ENCODE data around the gene ENO3. TPM values are rescaled to one million over a fixed set of nuclear protein-coding genes. Genes with fewer than 3 reads are reported as not detected.

Gene ENO3
- total RNA-seq, 4 donors from 2014 or later = 2.8 to 3.7 (median 3.6) TPM; not detected in 1

DNA sequence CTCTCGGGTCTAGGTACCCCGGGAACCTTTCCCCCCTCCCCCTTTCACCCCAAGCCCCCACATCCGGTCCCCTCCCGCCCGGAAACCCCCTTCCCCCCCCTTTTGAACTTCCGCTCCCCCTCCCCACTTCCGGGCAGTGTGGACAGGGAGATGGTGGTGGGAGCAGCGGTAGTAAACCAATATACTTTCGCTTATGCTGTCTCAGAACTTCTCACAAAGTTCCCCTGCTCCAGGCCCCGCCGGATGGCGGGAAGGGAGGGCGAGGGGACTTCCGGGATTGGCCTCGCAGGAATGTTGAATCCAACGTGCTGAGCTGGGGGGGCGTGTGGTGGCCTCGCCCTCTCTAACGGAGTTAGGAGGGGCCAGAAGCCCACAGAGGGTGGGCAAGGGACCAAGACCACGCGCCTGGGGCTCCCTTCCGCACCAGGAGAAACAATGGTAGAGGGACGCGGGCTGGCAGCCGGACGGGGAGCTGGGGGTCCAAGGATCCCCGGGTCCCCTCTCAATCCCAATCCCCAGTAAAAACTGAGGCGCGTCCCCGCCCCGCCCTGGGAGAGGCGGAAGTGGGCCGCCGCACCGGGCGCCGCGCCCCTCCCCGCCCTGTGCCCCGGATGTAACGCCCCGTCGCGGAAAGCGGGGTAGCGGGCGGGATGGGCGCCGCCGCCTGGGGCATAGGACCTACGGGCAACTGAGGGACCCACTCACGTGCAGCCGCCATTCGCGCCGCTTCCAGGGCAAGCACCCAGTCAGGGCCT lies 3.3 kb upstream of the ENO3 start:
- H3K4me3 ChIP-seq = peak overlapping the region; percentile 82 to 97
- H3K36me3 ChIP-seq = no peaks in the 10 kb centered on the region
- no peaks in the 10 kb centered on the region for H3K9me3 ChIP-seq
- intact Hi-C loops (cut with DNase I; ENCODE audit: low total_unique reads) = no loop called here
- no peaks in the 10 kb centered on the region for H3K27me3 ChIP-seq
- H3K4me1 ChIP-seq = peaks cover 12 to 17% of the 10 kb centered on the region in 2 donors
- TF ChIP-seq POLR2A (IDR thresholded peaks at IDR 0.05) = peak in 1 of 2 donors; percentile 5
- TF ChIP-seq, protein P1, sequence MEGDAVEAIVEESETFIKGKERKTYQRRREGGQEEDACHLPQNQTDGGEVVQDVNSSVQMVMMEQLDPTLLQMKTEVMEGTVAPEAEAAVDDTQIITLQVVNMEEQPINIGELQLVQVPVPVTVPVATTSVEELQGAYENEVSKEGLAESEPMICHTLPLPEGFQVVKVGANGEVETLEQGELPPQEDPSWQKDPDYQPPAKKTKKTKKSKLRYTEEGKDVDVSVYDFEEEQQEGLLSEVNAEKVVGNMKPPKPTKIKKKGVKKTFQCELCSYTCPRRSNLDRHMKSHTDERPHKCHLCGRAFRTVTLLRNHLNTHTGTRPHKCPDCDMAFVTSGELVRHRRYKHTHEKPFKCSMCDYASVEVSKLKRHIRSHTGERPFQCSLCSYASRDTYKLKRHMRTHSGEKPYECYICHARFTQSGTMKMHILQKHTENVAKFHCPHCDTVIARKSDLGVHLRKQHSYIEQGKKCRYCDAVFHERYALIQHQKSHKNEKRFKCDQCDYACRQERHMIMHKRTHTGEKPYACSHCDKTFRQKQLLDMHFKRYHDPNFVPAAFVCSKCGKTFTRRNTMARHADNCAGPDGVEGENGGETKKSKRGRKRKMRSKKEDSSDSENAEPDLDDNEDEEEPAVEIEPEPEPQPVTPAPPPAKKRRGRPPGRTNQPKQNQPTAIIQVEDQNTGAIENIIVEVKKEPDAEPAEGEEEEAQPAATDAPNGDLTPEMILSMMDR (IDR thresholded peaks at IDR 0.05) = no peak
- peak; percentile 57 to 71 for DNase-seq
- H3K27ac ChIP-seq = peak overlapping the region; percentile 93 to 98

DNA sequence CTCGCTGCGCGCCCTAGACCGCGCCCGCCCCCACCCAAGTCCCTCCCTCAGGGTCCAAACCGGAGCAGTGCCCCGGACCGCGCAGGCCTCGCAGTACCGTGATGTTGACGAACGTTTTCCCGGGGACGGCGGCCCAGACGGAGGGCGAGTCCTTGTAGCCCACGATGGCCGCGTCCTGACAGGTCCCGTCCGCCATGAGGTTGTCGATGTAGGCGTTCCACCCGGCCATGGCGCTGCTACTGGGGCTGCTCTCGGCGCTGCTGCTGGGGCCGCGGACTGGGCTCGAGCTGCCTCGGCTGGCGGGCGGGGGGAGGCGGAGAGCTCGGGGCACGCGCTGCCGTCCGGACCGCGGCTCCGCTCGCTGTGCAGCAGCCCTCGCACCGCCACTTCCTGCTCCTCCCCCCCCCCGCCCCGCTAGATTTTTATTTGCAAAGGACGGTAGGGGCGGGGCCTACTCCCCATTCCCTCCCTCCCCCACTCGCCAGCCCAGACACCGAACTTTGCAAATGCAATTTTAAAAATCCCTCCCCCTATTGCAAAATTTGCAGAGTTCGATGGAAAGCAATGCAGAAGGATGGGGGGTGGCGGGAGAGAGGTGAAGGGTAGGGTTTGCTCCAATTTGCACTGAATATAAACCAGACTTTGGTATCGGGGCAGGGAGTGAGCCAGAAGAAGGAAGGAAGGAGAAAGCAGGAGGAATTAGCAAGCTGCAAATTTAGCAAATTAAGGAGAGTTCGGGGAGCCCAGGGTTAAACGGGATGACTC lies 2.6 kb upstream of the ENO3 start, which contains the start of gene PFN1:
Gene PFN1, minus strand, starts transcription at position 365 of the 765 bp plus-strand sequence. Its CDS starts 136 bp downstream, at position 229.
- peaks cover 12 to 17% of the 10 kb centered on the region in 2 donors for H3K4me1 ChIP-seq
- intact Hi-C loops (cut with DNase I; ENCODE audit: low total_unique reads) = no loop called here

DNA sequence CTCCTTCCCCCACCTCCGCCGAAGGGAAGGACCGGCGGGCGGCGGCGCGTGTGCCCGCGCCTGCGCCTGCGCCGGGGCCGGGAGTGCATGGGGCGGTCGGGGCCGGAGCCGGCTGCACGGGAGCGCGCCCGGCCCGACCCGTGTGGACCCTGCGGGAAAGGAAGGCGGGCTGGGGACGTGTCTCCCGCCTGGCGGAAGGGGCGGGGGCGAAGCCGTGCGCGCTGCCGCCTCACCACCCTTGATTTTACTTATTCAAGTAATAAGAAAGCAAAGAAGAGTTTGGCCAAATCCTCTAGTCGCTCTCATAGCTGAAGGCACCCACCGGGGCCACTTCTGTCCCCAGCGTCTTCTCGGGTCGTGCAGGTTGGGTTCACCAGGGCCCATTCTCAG lies 2.0 kb upstream of the ENO3 start:
- DNase-seq = peak; percentile 79 to 84
- peak; percentile 43 to 67 for TF ChIP-seq POLR2A (IDR thresholded peaks at IDR 0.05)
- TF ChIP-seq, protein P1 (IDR thresholded peaks at IDR 0.05) = no peak
- intact Hi-C loops (cut with DNase I; ENCODE audit: low total_unique reads) = no loop called here
- Histone ChIP-seq H3K27me3 (no peaks in the 10 kb centered on the region), H3K36me3 (no peaks in the 10 kb centered on the region), H3K4me1 (peaks cover 12 to 17% of the 10 kb centered on the region in 2 donors), H3K9me3 (no peaks in the 10 kb centered on the region), H3K27ac (peak overlapping the region; percentile 93 to 98), H3K4me3 (peak overlapping the region; percentile 82 to 97)

More for the DNA sequence above, 2.6 kb upstream of the ENO3 start, which contains the start of gene PFN1:
- TF ChIP-seq, protein P1 (IDR thresholded peaks at IDR 0.05) = no peak
- peak; percentile 37 to 88 for TF ChIP-seq POLR2A (IDR thresholded peaks at IDR 0.05)
- Histone ChIP-seq H3K27me3 (no peaks in the 10 kb centered on the region), H3K9me3 (no peaks in the 10 kb centered on the region), H3K4me3 (peak within 1 kb of the TSS; percentile 82 to 97), H3K36me3 (no peaks in the 10 kb centered on the region), H3K27ac (peak within 1 kb of the TSS; percentile 93 to 98)
- DNase-seq = peak; percentile 91 to 95

DNA sequence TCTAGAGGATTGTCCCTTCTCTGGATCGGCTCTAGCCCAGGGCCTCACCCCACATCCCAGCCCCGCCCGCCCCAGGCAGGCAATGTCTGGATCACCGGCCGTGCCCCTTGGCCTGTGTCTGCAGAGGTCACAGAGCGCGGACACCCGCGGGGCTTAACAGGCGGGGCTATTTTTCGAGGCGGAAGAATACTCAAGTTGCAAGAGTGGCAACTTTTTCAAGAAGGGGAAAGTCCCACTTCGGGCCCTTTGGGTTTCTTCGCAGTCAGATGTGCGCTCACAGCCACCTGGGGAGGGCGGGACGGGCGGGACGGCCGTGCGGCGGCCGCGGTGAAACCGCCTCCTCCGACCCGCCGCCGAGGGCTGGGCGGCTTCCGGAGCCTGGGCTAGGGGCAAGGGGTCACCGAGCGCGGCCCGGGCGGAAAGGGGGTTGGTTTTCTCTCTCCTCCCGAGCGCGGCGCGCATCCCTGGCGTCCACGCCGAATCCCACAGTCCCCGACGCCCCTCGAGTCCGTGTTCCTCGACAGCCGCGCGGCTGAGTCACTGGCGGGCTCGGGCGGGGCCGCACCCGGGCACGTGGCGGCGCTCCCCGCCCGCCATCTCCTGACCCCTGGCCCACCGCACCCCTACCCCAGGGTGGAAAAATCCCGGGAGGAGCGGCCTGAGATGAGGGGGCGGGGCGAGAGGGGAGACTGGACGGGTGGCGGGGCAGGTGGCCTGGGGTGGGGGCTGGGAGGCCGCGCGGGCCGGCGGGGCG lies 1.4 kb upstream of the ENO3 start:
- peak; percentile 78 to 85 for DNase-seq
- Histone ChIP-seq H3K4me3 (peak overlapping the region; percentile 82 to 97), H3K36me3 (no peaks in the 10 kb centered on the region), H3K4me1 (peaks cover 12 to 17% of the 10 kb centered on the region in 2 donors), H3K27ac (peak overlapping the region; percentile 93 to 98), H3K9me3 (no peaks in the 10 kb centered on the region), H3K27me3 (no peaks in the 10 kb centered on the region)
- intact Hi-C loops (cut with DNase I; ENCODE audit: low total_unique reads) = no loop called here
- peak in 1 of 2 donors; percentile 37 for TF ChIP-seq POLR2A (IDR thresholded peaks at IDR 0.05)
- TF ChIP-seq, protein P1 (IDR thresholded peaks at IDR 0.05) = no peak
